ENCODE data around the gene PTPN5.
"Not testable (repeated sequence)": the region's sequence is repeated elsewhere in the genome, so short reads cannot be mapped to it uniquely, and the experiment has no call there.

Gene PTPN5

GRCh38 chr11:18791207-18791968 is at the start of gene PTPN5:
Gene PTPN5 (minus strand): TSS chr11:18791798. CDS start chr11:18771958, 19,840 bp downstream.
- no peak for DNase-seq

DNA sequence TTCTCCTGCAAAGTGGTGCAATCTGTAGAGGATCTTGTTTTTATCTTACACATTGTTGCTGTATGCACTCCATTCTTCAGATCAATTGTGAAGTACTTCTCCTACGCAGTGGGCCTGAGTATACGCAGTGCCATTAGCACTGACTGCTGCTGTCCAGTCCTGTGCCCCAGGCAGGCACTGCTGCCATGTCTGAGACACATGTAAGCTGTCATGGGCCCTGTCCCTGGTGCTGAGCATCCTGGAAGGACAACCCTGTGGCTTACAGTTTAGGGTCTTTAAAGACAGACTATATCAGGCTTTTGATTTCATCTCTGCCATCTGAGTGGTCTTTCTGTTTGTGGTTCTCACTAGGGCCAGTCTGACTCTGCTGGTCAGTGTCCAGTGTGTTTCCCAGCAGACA is 44.8 kb upstream of the PTPN5 start:
- no peak for DNase-seq

DNA sequence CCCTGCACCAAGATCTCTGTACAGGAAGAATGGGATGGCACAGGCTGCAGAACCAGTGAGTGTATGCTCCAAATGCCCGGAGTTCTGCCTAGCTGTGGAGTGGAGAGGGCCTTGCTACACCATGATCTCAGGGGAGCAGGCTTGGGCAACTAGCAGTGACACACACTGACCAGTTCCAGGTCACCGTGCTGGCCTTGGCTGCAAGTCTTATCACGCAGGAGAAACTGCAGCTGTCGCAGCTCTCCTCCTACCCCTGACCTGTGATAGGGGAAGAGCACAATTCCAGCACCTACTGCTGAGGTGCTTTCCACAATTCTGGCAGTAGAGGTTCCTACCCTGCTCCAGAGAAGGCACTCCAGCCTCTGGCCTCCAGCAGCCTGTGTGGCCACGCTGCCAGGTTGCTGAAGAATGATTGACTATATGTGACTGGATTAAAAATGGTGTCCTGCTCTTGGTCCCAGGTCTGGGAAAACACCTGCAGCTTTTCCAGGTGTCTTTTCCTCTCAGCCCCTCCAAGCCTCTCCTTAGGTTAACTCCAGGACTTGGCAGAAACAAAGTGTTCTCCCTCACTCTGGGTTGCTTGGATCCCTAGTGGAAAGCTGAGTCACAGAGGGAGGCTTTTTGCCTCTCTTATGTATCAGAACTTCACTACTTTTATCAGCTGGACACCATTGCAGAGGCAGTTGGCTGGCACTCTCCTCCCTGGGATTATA is 43.3 kb upstream of the PTPN5 start:
- DNase-seq, result no peak

DNA sequence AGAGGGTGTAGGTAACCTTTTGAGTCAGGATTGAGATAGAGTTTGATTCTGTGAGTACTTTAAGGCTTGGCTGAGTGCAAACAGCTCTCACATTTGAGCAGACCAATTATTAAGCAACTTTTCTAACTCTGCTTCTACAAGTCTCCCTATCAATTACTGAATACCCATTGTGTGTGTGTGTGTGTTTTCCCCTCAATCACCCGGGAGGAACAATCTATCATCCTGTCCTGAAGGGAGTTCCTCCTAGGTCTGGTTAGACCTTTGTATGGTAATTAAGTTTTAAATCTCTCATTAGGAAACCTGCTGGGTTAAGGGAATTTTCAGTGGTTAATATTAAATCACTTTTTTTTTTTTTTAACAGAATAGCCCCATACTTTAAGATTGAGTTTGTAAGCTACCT is 28.6 kb upstream of the PTPN5 start:
- DNase-seq, result not testable (repeated sequence)

DNA sequence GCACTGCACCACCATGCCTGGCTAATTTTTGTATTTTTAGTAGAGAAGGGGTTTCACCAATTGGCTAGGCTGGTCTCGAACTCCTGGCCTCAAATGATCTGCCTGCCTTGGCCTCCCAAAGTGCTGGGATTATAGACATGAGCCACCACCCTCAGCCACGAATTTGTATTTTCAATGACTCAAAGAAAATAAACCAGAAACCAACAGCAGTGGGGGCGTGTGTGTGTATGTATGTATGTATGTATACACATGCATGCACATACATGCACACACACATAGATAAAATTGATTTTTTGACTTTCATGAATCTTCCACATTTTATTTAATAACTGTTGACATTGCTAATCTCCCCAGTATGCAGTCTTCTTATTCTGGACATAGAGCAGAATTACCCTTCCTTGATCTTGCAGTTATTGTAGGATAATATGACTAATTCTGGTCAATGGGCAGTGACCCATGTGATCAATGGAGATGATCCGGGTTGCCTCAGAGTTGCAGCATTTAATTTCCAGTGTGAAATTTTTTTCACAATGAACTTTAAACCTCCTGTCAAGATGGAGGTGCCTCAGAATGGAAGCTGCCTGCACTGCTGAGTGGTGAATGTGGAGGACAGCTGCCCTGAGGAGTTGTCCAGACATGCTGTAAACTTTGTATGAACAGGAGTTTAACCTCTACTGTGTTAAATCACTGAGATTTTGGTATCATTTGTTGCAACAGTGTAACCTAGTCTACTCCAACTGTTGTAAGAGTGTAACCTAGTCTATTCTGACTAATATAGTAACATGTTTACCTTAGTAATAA is 12.8 kb upstream of the PTPN5 start:
- DNase-seq, result no peak

GRCh38 chr11:18802381-18803257 is 11.0 kb upstream of the PTPN5 start:
- peak; percentile 1 for DNase-seq

GRCh38 chr11:18798799-18799469 is 7.3 kb upstream of the PTPN5 start:
- no peak for DNase-seq

- DNase-seq, result no peak
Measured at GRCh38 chr11:18794956-18795355, 3.4 kb upstream of the PTPN5 start.

GRCh38 chr11:18792827-18793226 is 1.2 kb upstream of the PTPN5 start:
- no peak for DNase-seq

DNA sequence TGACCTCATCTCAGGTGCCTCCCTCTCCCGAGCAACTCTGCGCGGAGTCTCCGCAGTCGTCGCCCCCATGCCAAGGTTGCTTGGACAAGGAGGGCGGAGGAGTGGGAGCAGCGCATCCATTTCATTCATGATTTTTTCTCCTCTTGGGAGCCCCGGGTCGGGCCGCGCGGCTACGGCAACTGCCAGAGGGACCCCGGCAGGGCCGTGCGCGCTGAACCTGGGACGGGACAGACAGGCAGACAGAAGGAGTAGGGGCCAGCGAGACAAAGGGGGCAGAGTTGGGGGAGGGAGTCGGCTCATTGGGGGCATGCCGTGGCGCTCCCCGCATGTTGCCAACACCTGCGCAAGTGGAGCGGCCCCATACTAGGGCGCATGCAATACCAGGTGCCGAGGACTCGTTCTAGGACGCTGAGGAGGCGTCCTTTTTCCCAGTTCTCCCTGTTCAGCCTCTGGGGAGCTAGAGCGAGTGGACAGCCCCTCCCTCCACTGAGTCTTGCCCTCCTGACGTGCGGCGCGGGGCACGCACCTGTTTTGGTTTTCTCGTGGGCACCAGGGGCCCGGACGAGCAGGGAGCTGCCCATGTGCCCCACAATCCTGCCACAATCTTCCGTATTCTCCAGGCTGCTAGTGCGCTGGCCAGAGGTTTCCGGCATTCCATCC is 501 bp upstream of the PTPN5 start:
- DNase-seq, result no peak

- DNase-seq, result no peak
Measured at GRCh38 chr11:18790883-18791206, 753 bp downstream of the PTPN5 start.

GRCh38 chr11:18789942-18790341 is 1.7 kb downstream of the PTPN5 start:
- no peak for DNase-seq

DNA sequence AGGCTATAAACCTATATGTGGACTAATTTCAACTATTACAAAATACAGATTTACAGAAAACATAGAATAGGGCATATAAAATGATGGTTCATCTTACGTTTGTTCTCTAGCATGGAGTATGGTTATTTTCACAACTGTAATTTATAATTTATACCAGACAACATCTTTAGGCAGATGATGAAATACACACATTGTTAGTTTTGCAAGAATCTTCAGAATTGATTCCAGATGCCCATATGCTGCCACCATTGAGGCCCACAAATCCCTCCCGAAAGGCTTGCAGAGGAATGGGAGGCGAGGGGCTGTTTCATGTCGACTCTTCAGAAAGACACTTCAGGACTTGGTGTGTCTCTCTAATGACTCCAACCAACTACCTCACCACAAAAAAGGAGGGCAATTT is 6.2 kb downstream of the PTPN5 start:
- DNase-seq, result no peak

DNA sequence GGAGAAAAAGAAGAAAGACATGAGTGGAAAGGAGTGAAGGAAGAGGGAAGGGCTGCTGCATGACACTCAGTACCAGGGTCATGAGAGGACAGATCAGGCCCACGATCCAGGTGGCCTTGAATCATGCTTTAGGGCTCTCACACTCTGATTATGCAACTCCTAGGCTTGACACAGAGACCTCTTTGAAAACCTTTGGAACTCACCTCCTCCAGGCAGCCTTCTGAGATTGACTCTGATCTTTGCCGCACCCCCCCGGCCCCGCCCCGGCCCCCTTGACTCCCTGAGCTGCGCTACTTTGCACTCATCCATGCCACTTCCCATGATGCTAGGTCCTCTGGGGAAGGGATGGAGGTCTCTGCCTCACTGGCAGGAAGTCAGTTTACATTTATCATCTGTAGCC is 10.7 kb downstream of the PTPN5 start:
- DNase-seq, result no peak

DNA sequence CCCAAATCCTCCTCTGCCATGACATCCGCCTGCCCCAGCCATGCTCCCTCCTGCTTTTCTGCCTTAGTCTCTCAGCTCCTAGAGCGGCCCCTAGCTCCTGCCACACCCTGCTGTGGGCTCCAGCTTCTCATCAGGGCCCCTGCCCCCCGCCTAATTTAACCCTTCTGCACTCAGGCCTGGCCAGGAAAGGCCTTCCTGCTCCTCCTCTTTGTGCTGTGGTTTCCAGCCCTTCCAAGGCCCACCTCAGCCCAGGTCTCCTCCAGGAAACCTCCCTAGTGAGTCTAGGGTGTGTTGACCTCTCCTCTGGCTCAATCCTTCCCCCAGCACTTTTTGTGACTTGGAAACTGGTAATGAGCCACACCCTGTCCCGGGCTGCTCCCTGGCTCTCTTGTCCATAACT is 11.3 kb downstream of the PTPN5 start:
- DNase-seq, result no peak

GRCh38 chr11:18778468-18778867 is 13.1 kb downstream of the PTPN5 start:
- DNase-seq, result no peak

- no peak for DNase-seq
Measured at GRCh38 chr11:18776324-18776723, 15.3 kb downstream of the PTPN5 start.

DNA sequence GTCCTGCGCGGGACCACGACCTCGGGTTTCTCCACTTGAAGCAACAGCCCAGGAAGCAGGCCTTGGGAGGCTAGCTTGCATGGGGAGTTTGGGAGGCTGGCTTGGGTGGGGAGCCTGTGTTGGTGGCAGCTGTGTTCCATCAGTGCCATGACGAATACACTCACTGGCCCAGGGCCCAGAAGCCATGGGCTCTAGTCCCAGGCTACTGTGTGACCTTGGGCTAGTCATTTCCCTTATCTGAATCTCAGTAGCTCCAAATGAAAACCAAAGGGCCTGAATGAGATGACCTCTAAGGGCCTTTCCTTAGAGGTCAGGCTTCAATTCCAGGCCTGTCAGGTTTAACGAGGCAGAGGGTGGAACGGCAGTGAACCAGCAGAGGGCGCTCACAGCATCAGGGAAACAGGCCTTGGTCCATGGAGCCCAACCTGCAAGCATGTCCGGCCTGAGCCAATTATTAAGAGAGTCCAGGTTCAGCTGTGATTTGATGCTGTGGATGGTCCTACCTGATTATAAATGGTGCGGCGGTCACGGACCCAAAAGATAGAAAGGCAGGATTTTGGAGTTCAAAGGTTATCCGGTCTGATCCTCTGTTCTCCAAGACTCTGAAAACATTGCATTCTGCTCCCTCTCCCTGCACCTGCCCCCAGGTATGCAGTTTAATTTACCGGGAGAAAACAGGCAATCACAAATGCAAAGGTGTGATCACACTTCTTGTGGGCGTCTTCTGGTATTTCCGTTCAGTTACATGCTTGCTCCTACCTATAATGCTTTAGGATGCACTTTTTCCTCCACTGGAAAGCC is 15.9 kb downstream of the PTPN5 start:
- peak; percentile 6 for DNase-seq

- no peak for DNase-seq
Measured at GRCh38 chr11:18774801-18775200, 16.8 kb downstream of the PTPN5 start.

DNA sequence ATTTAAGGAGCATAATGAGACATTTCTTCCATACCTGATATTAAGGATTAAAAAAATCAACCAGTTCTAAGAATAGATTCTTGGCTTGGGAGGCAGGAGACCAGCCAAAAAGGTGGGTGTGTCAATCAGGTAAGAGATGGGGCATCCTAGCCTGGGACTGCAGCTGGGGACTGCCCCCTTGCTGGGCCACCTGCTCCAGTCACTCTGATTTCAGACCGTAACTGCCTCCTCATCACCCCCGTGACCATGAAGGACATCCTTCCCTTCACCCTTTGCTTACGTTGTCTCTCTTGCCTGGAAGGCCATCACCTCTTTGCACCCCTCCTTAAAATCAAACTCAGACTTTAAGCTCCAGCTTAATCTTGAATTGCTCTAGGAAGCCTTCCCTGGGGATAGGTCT is 17.9 kb downstream of the PTPN5 start:
- DNase-seq, result no peak

GRCh38 chr11:18773104-18773503 is 18.5 kb downstream of the PTPN5 start:
- no peak for DNase-seq

Data from NCI-H1048 (cell line).